Smooth muscle cell of the pulmonary artery (primary cell): ENCODE results near the gene FRMD6. TPM values are rescaled to one million over a fixed set of nuclear protein-coding genes. Genes with fewer than 3 reads are reported as not detected.

Source experiments
- total RNA-seq: library from RNA; depleted of rRNA; stranded (reverse); fragments of >200 nt; gene quantifications from 2 replicates; pipeline ENCODE4 v1.2.3, GENCODE V29; 2014

FRMD6 gene
- 195 and 346 TPM in 2 replicates for total RNA-seq

GRCh38 chr14:51651388-51652167 is at the start of gene FRMD6:
FRMD6 (plus strand) TSS chr14:51651910; CDS start chr14:51689837, 37,927 bp downstream.

Other genes starting within 250 kb of the FRMD6 start
- 13.7 and 43.6 TPM in 2 replicates for gene GNG2, start 208.7 kb downstream of the FRMD6 start, total RNA-seq